Ishikawa (cell line): Measurements from ENCODE around the gene HOXD13.

ENCODE experiments used
- EGR1 ChIP-seq: IDR thresholded peaks from 2 replicates; pipeline ENCODE4 v1.6.1; 2012
- RAD21 ChIP-seq: IDR thresholded peaks from 2 replicates; pipeline ENCODE4 v1.6.1; 2012; ENCODE audit warnings: low read depth
- TCF12 ChIP-seq: IDR thresholded peaks from 2 replicates; pipeline ENCODE4 v1.6.1; 2012; ENCODE audit warnings: low read depth

DNA sequence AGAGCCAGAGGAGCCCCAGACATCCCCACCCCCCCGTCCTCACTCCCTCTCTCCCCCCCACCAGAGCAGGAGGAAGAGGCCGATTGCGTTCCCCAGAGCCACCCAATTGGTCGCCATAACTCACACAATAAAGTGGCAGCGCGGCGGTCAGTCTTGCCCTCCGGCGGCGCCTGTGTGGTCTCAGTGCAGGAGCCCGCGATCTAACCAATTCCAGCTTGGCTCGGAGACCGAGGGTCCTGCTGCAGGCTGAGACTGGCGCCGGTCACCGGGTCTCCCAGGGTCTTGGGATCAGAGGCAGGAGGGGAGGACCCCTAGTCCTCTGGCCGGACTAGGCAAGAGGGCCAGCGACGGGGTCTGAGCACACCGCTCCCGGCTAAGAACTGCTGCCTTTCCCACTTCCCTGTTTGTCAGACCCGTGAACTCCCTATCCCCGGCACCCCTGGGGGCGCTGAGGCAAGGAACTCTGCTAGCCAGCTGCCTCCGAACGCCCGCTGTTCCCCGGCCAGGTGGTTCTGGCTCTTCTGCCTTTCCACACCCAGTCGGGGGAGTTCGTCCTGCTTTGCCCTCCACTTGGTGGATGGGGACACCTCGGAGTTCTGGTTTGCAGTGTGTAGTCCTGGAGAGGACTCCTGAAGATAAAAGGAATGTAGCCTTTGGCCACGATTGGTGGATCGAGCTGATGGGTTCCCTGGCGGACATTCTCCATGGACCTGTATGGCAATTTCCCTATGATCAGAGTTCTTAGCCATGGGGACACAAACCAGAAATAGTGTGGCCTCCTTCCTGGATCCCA is 6.0 kb downstream of the HOXD13 start:
- TF ChIP-seq TCF12 = no peak
- no peak for TF ChIP-seq RAD21
- no peak for TF ChIP-seq EGR1
